Mucosa of stomach (tissue), 1 donor: ENCODE results near the gene TRPC3.

Source experiments
- H3K27me3 ChIP-seq: one replicate; pipeline ENCODE4 v1.7.0; 2013; ENCODE audit warnings: mild to moderate bottlenecking, low read length; ENCODE audit not compliant: control insufficient read depth, insufficient read depth
- H3K36me3 ChIP-seq: one replicate; pipeline ENCODE4 v1.7.0; 2013; ENCODE audit warnings: low read length; ENCODE audit not compliant: control insufficient read depth, insufficient read depth
- H3K4me1 ChIP-seq: one replicate; pipeline ENCODE4 v1.7.0; 2013; ENCODE audit warnings: mild to moderate bottlenecking, low read length; ENCODE audit not compliant: control insufficient read depth, insufficient read depth
- H3K4me3 ChIP-seq: one replicate; pipeline ENCODE4 v1.7.0; 2013; ENCODE audit warnings: low read length
- H3K9ac ChIP-seq: one replicate; pipeline ENCODE4 v1.7.0; 2013; ENCODE audit warnings: mild to moderate bottlenecking, low read length, moderate library complexity
- H3K9me3 ChIP-seq: one replicate; pipeline ENCODE4 v1.7.0; 2013; ENCODE audit warnings: mild to moderate bottlenecking, low read length, moderate library complexity; ENCODE audit not compliant: control insufficient read depth
- donor health status: Pancreatic carcinoma.

Gene TRPC3

GRCh38 chr4:121888134-121888533 lies 63.7 kb downstream of the TRPC3 start:
- H3K27me3 ChIP-seq: no peaks in the 10 kb centered on the region
- H3K36me3 ChIP-seq: no peaks in the 10 kb centered on the region
- H3K4me1 ChIP-seq: no peaks in the 10 kb centered on the region
- H3K9ac ChIP-seq: no peak overlapping the region
- no peak overlapping the region for H3K4me3 ChIP-seq
- no peaks in the 10 kb centered on the region for H3K9me3 ChIP-seq

GRCh38 chr4:121885115-121885514 lies 66.7 kb downstream of the TRPC3 start:
- no peaks in the 10 kb centered on the region for H3K27me3 ChIP-seq
- H3K36me3 ChIP-seq: no peaks in the 10 kb centered on the region
- no peak overlapping the region for H3K4me3 ChIP-seq
- H3K4me1 ChIP-seq: no peaks in the 10 kb centered on the region
- no peak overlapping the region for H3K9ac ChIP-seq
- no peaks in the 10 kb centered on the region for H3K9me3 ChIP-seq

GRCh38 chr4:121881158-121881557 lies 70.7 kb downstream of the TRPC3 start:
- no peaks in the 10 kb centered on the region for H3K36me3 ChIP-seq
- no peaks in the 10 kb centered on the region for H3K4me1 ChIP-seq
- no peaks in the 10 kb centered on the region for H3K27me3 ChIP-seq
- no peak overlapping the region for H3K4me3 ChIP-seq
- H3K9ac ChIP-seq: no peak overlapping the region
- no peaks in the 10 kb centered on the region for H3K9me3 ChIP-seq

GRCh38 chr4:121879135-121879534 lies 72.7 kb downstream of the TRPC3 start:
- Histone ChIP-seq H3K9me3 (no peaks in the 10 kb centered on the region), H3K4me3 (no peak overlapping the region), H3K9ac (no peak overlapping the region), H3K27me3 (no peaks in the 10 kb centered on the region), H3K36me3 (no peaks in the 10 kb centered on the region), H3K4me1 (no peaks in the 10 kb centered on the region)

- H3K27me3 ChIP-seq: no peaks in the 10 kb centered on the region
- no peaks in the 10 kb centered on the region for H3K9me3 ChIP-seq
- no peak overlapping the region for H3K4me3 ChIP-seq
- no peaks in the 10 kb centered on the region for H3K36me3 ChIP-seq
- H3K9ac ChIP-seq: no peak overlapping the region
- no peaks in the 10 kb centered on the region for H3K4me1 ChIP-seq
Observed at GRCh38 chr4:121877041-121877773, 74.7 kb downstream of the TRPC3 start.

- Histone ChIP-seq H3K36me3 (no peaks in the 10 kb centered on the region), H3K9me3 (no peaks in the 10 kb centered on the region), H3K4me3 (no peak overlapping the region), H3K27me3 (no peaks in the 10 kb centered on the region), H3K4me1 (no peaks in the 10 kb centered on the region), H3K9ac (no peak overlapping the region)
Observed at GRCh38 chr4:121876070-121876469, 75.8 kb downstream of the TRPC3 start.

- Histone ChIP-seq H3K27me3 (no peaks in the 10 kb centered on the region), H3K4me3 (no peak overlapping the region), H3K9ac (no peak overlapping the region), H3K4me1 (no peaks in the 10 kb centered on the region), H3K36me3 (no peaks in the 10 kb centered on the region), H3K9me3 (no peaks in the 10 kb centered on the region)
Observed at GRCh38 chr4:121875652-121876051, 76.2 kb downstream of the TRPC3 start.

- peaks cover 4% of the 10 kb centered on the region for H3K4me1 ChIP-seq
- H3K9me3 ChIP-seq: no peaks in the 10 kb centered on the region
- H3K4me3 ChIP-seq: no peak overlapping the region
Observed at GRCh38 chr4:121873604-121874003, 78.3 kb downstream of the TRPC3 start.

GRCh38 chr4:121869841-121870822 lies 81.7 kb downstream of the TRPC3 start, which contains the start of gene BBS7:
TSS of gene BBS7 (minus strand) at chr4:121870474. CDS start at chr4:121870313, 161 bp downstream.
- H3K9me3 ChIP-seq: no peaks in the 10 kb centered on the region
- H3K36me3 ChIP-seq: no peaks in the 10 kb centered on the region
- peaks cover 4% of the 10 kb centered on the region for H3K4me1 ChIP-seq
- peak within 1 kb of the TSS; percentile 79 for H3K9ac ChIP-seq
- H3K4me3 ChIP-seq: peak within 1 kb of the TSS; percentile 91
- no peaks in the 10 kb centered on the region for H3K27me3 ChIP-seq

More at GRCh38 chr4:121873604-121874003, 78.3 kb downstream of the TRPC3 start:
- H3K27me3 ChIP-seq: no peaks in the 10 kb centered on the region
- no peaks in the 10 kb centered on the region for H3K36me3 ChIP-seq
- H3K9ac ChIP-seq: no peak overlapping the region

GRCh38 chr4:121863799-121864198 lies 88.1 kb downstream of the TRPC3 start:
- H3K9me3 ChIP-seq: no peaks in the 10 kb centered on the region
- H3K9ac ChIP-seq: no peak overlapping the region
- no peak overlapping the region for H3K4me3 ChIP-seq
- no peaks in the 10 kb centered on the region for H3K36me3 ChIP-seq
- no peaks in the 10 kb centered on the region for H3K27me3 ChIP-seq
- H3K4me1 ChIP-seq: no peaks in the 10 kb centered on the region

- H3K9me3 ChIP-seq: no peaks in the 10 kb centered on the region
- H3K9ac ChIP-seq: no peak overlapping the region
- H3K4me1 ChIP-seq: no peaks in the 10 kb centered on the region
- H3K27me3 ChIP-seq: no peaks in the 10 kb centered on the region
- H3K4me3 ChIP-seq: no peak overlapping the region
- no peaks in the 10 kb centered on the region for H3K36me3 ChIP-seq
Observed at GRCh38 chr4:121861426-121861825, 90.4 kb downstream of the TRPC3 start.

- H3K27me3 ChIP-seq: no peaks in the 10 kb centered on the region
- no peak overlapping the region for H3K9ac ChIP-seq
- H3K36me3 ChIP-seq: no peaks in the 10 kb centered on the region
- H3K4me3 ChIP-seq: no peak overlapping the region
- no peaks in the 10 kb centered on the region for H3K4me1 ChIP-seq
- no peaks in the 10 kb centered on the region for H3K9me3 ChIP-seq
Observed at GRCh38 chr4:121860121-121860520, 91.7 kb downstream of the TRPC3 start.
